Tongue (tissue), 2 donors: Measurements from ENCODE around the gene ANKRD35. TPM values are rescaled to one million over a fixed set of nuclear protein-coding genes. Genes with fewer than 3 reads are reported as not detected.
"Not testable (repeated sequence)": the region's sequence is repeated elsewhere in the genome, so short reads cannot be mapped to it uniquely, and the experiment has no call there.

Source experiments
- DNase-seq: peaks from one replicate; pipeline ENCODE4 v3.0.0-alpha.2; 2015
- total RNA-seq: library from RNA; depleted of rRNA; stranded (reverse); fragments of >200 nt; gene quantifications from one replicate; pipeline ENCODE4 v1.2.3, GENCODE V29; 2014

The ANKRD35 gene
- total RNA-seq, 1 donor from 2014 or later: 13.1 TPM

DNA sequence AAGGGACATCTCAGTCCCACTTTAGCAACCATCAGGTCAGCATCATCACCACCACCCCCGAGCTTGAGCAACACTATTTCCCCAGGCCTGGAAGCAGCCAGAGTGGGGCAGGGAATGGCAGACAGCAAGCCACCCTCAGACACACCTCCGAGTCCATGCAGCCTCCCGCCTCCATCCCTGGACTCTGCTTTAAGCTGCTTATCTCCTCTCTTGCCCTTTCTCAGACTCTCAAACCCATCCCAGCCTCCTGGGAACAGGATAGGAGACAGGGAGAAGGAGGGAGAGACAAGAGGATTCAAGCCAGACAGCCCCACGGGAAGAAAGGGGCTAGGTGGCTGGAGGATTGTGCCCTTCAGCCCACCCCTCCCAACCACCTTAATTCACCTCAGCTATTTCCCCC, 28.5 kb downstream of the ANKRD35 start:
- DNase-seq: no peak

DNA sequence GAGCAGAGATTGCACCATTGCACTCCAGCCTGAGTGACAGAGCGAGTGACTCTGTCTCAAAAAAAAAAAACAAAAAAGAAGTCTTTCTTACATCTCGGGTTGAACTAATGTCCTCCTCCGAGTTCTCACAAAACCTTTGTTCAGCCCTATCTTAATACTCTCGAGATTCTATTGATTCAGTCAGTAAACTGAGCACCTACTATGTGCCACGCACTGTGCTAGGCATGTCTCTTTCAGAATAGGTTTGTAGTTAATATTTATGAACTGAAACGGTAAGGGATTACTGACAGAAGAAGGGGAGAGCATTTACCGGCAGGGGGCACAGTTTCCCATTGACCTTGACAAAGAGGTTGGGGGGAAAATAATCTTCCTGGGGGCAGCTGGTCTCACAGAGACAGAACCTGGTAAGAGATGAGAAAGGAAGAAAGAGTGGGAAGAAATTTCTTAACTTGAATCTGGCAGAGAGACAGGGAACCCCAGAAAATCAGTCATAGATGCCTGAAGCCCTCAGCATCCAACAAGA, 30.2 kb downstream of the ANKRD35 start:
- no peak for DNase-seq

DNA sequence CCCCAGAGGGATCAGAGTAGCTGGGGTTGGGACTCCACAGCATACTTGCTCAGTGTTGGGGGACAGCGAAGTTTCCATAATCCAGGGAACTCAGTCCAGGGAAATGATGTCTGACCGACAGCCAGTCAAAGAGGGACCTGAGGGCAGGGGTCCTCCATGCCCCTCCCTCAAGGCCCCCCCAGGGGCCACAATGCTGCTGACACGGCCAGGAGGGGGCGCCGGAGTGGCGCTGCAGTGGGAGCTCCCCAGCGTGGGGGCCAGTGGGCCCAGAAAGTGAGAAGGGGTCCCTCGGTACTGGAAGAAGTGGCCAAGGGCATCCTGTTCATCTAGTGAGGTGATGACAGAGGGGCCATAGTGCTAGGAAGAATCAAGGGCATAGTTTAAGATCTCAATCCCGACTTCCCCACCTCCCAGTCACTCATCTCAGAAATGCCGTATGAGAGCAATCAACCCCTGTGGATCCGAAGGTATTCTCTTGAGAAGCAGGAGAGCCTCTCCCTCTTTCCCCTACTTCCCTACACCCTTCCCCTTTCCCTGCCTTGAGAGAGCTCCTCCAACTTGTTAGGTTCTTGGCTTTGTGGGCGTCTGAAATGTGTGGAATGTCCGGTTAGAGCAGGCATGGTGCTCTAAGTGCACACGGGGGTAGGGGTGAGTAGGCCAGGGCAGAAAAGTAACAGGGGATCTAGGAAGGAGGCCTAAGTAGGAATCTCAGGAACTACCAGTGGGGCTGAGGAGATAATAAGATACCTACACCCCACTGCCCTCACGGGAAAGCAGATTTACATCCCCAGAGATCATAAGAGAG, 36.1 kb downstream of the ANKRD35 start:
- no peak for DNase-seq

DNA sequence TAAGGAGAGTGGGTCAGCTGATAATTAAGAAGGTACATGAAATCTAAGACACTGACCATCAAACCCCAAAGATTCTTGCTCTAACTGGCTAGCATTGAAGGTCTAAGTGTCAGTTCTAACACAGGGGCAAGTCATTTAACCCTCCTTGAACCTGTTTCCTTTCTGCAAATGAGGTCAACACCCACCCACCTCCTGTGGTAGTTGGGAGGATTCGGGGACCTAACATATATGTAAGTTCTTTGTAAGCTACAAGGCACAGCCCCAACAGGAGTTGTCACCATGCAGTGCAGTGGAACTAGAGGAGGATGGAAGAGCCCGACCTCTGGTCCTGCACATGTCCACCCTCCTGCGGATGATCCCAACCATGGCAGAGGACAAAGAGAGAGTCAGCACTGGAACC, 37.8 kb downstream of the ANKRD35 start:
- no peak for DNase-seq

DNA sequence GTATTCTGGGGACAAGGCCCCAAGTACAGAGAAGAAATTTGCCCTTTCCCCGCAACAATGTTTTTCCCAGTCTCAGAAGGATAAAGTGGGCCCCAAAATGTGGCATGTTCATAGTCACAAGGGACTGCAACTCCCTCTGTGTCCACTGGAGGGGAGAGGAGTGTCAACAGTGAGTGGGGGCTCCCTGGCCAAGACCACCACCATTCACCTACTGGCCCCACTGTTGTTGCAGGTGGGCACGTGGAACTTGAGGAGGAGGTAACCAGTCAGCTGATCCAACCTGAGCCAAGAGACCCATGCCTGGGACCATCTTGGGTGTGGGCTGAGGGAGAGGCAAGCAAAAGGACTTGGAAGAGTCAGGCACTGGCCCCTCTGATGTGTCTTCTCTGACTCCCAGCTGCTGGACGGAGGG, 39.5 kb downstream of the ANKRD35 start:
- DNase-seq: peak; percentile 48

DNA sequence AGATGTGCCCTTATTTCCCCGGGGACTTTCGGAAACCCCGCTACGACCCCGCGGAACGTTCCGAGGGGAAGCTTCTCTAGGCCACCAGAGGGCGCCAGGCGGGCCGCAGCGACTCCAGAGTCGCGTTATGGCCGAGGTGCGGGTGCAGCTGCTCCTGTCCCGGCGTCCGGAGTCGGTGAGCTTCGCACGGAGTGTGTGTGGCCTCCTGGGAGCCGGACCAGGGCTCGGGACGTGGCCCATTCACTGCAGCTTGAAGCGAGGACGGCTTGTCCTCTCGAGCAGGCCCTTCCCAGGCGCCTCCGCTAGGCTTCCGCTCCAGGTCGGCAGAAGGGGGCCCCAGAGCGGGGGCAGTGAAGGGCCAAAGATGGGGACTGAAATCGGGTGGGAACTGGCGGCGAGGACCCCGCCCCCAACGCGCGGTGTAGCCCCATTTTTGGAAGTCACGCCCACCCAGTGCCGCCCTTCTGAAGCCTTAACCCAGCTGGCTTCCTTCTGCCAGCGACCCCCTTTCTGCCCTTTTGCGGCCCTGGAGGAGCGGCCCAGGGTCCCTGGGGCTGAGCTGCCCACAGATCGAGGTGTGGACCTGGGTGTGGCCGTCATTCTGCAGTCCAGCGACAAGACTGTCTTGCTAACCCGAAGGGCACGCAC, 40.0 kb downstream of the ANKRD35 start, which contains the start of gene NUDT17:
TSS of gene NUDT17 (plus strand) at position 117 of the 648 bp plus-strand sequence. CDS start at position 128, 11 bp downstream.
- peak; percentile 92 for DNase-seq

DNA sequence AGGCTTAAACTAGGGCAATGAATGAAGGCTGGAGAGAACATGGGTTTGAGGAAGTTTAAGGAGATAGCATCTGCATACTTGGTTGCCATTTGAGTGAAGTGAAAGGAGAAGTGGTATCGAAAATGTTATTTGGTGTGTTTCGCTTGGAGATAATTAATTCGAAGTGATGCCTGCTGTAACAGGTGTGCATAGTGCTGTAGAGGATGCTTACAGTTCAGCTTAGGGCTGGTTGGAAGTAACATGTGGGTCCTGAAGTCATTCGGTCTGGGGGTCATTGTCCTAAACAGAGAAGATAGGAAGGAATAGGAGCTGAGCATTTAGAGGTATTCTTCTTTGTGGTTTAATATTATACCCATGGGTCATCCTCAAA, 40.5 kb downstream of the ANKRD35 start:
- DNase-seq: no peak

DNA sequence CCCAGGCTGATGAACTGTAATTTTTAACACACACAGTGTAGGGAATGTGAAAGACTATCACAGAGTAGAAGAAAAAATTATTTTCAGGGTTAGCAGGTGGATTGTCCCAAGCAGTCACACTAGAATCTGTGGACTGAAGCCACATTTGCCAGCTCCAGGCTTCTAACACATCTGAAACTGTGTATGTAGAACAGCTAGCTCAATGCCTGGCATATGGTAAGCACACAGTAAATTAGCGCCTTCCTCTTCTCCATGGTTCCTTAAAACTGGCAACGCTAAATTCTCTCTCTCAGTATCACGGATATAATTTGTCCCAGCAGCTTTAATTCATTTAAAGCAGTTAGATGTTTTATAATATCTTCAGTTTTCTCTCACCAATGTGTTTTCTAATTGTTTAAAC, 42.6 kb downstream of the ANKRD35 start:
- no peak for DNase-seq

DNA sequence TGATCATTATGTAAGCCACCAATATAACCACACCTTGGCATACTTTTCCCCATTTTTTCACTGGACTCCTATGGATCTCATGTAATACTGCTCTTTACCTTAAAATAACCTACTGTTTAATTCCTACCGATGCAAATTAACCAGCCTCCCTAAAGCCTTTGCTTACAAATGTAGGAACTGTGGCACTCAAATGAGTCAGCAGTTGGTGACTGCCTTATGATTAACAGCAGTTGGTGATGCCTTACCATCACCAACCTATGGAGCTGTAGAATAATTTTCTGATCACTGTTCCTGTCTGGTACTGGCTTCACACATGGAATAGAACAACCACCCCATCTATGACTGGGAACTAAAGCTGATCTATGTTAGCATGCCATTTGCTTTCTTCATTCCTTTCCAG, 48.0 kb downstream of the ANKRD35 start:
- DNase-seq: no peak

DNA sequence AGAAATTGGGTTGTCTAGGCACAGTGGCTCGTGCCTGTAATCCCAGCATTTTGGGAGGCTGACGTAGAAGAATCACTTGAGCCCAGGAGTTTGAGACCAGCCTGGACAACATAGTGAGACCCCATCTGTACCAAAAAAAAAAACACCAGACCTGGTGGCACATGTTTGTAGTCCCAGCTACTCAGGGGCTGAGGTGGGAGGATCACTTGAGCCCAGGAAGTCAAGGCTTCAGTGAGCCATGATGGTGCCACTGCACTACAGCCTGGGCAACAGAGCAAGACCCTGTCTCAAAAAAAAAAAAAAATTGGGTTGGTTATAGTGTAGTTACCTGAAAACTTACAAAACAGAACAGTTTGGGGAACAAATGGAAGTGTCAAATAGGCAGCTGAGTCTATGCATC, 54.9 kb downstream of the ANKRD35 start:
- DNase-seq: not testable (repeated sequence)

DNA sequence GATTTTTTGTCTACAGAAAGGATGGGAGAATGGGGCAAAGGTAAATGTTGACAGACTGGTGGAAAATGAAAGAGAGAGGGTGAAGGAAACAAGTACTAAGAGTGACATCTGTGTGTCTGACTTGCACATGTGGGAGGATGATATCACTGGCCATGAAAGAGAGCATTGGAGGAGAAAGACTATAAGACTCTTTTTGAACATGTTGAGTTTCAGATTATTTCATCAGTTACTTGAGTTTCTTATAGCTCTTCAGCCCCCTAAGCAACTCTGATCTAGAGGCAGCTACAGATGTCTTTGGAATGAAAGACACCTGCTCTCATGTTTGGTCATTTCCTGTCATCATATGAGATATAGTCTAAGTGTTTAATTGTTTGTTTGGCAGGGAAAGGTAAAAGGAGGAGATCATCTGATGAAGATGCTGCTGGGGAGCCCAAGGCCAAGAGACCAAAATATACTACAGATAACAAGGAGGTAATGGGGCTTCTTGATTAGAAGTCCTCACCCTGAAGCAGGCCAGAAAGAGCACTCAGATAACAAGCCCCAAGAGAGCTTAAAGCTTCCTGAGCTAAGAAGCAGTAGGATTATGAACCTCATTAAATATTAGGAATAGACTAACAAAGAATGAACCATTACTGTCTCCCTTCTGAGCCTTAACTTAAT, 57.2 kb downstream of the ANKRD35 start:
- no peak for DNase-seq

DNA sequence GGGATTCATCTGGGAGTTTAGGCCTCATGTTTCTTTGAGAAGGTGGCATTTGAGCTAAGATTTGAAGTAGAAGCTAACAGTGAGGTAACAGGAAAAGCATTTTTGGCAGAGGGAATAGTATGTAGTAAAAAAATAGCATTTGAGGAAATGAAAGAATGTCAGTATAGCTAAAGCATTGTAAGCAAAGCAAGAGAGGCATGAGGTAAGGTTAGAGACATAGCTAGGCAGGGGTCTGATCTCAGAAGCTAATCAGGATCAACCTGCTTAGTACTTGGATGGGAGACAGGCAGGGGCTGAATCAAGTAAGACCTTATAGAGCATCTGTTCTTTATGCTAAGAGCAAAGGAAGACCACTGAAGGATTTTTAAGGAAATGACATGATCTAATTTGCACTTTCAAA, 57.7 kb downstream of the ANKRD35 start:
- no peak for DNase-seq

DNA sequence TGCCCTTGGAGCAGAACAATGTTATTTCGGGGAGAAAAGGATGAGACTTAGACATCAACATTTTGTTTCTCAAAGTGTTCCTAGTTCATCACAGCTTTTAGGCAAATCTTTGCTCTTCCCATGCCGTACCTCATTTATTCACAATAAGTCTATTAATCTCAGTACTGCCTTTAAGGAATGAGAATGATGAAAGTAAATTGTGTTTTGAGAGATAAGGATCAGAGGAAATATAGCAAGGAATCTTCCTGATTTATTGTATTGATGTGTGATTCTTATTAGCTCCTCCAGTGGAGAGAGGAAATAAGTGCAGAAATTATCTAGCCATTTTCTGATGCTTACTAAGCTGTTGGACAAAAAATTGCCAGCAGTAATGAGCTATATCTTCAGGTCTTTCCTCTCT, 59.6 kb downstream of the ANKRD35 start:
- DNase-seq: no peak

DNA sequence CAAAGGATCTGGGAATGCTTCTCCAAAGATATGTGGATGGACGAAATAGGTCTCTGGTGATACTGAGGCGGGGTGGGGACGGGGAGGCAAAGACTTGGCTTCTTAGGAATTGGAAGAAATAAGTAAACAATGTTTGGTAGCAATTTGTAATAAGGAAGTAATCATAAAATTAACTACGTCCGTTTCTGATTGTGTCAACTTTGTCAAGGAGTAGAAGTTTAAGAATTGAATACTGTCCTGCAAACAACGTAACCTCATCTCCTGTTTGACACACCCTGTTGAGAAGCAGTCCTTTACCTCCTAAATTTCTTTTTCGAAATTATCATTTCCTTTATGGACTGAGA, 61.2 kb downstream of the ANKRD35 start:
- DNase-seq: no peak

DNA sequence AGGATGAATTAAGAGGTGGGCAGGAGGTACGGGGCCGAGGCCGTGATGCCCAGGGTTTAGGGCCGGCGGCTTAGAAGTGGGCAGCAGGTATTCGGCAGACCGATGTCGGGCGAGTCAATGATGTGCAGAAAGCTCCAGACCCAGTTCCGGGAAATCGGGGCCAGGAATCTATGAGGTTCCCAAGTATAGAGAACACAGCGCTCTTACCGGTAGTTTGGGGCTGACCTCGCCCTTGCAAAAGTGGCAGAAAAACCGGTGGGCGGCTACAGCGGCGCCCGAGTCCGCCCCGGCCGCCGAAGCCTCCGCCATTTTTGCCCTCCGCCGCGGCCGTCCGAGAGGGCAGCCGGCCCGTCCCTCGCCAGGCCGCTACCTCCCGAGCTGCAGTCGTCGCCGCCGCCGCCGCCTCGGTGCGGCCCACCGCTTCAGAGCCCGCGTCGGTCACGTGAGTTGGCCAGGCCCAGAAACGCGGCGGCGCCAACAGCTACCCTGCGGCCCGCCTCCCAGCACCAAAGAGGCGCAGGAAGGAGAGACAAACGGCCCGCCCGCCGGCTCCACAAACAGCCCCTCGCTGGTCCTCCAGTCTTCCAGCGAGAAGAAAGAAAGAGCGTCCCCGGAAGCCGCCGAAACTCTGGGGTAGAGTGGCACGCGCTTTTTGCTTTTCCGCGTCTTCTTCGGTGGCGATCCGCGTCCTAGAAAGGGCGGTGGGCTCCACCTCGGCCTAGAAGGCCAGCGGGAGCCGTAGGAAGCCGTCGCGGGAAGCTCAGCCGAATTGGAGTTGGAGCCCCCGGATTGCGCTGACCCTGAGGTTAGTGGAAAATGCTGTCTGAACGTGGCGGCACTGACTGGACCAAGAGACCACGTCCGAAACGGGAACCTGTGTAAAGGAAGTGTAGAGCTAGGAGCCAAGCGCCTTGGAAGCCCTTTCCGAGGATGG, 61.8 kb downstream of the ANKRD35 start, which contains the start of the genes POLR3C and RNF115:
TSS of gene POLR3C (plus strand) at position 636 of the 934 bp plus-strand sequence. CDS start 1,577 bp downstream, outside the sequence.
TSS of gene RNF115 (minus strand) at position 531 of the 934 bp plus-strand sequence. CDS start at position 309, 222 bp downstream.
- DNase-seq: peak; percentile 96

DNA sequence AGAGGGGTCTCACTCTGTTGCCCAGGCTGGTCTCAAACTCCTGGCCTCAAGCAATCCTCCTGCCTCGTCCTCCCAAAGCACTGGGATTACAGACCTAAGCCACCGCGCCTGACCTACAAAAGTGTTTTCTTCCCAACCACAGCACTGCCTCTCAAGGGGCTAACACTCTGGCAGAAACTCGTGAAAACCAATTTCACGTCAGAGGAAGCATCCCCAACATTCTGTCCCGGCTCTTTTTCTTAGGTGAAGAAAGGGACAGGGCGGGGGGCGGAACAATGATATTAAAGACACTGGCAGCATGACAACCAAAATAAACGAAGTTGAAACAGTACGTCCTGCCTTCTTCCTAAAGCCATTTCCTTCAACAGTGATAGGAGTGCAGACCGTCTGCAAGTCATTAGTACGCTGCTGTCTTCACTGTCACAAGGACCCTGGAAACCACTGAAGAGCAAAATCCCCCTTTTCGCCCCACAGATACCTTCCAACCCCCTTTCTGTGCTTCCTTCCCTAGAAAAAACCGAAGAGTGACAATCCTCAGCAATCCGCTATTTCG, 62.8 kb downstream of the ANKRD35 start:
- not testable (repeated sequence) for DNase-seq

DNA sequence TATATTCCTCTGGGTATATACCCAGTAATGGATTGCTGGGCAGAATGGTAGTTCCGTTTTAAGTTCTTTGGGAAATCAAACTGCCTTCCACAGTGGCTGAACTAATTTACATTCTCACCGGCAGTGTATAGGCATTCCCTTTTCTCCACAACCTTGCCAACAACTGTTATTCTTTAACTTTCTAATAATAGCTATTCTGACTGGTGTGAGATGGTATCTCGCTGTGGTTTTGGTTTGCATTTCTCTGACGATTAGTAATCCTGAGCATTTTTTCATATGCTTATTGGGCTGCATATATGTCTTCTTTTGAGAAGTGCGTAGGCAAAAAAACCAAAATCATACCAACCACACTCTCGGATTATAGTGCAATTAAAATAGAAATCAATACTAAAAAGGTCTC, 67.6 kb downstream of the ANKRD35 start:
- DNase-seq: not testable (repeated sequence)
